Loucy (cell line): Measurements from ENCODE around the gene ZDHHC14.

ENCODE experiments used
- EZH2phosphoT487 ChIP-seq: fragments of 200-600 bp; IDR thresholded peaks from 2 replicates; pipeline ENCODE4 v1.6.1; 2018; ENCODE audit warnings: antibody characterized with exemption, mild to moderate bottlenecking, moderate library complexity, borderline replicate concordance
- TF ChIP-seq, protein P1 (sequence below): fragments of 200-600 bp; sonication (generic); conservative IDR thresholded peaks from 2 replicates; pipeline ENCODE4 v1.5.1; 2014; ENCODE audit warnings: mild to moderate bottlenecking, antibody characterized with exemption, low read length

DNA sequence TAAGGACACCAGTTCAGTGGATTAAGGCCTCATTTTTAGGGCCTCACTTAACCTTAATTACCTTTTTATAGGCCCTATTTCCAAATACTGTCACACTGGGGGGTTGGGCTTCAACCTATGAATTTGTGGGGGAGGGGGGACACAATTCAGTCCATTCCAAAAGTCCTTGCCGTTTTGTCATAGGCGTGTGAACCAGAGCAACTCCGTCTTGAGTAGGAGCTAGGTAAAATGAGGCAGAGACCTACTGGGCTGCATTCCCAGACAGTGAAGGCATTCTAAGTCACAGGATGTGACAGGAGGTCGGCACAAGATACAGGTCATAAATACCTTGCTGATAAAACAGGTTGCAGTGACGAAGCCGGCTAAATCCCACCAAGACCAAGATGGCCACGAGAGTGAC, 328.6 kb downstream of the ZDHHC14 start:
- TF ChIP-seq, protein P1, sequence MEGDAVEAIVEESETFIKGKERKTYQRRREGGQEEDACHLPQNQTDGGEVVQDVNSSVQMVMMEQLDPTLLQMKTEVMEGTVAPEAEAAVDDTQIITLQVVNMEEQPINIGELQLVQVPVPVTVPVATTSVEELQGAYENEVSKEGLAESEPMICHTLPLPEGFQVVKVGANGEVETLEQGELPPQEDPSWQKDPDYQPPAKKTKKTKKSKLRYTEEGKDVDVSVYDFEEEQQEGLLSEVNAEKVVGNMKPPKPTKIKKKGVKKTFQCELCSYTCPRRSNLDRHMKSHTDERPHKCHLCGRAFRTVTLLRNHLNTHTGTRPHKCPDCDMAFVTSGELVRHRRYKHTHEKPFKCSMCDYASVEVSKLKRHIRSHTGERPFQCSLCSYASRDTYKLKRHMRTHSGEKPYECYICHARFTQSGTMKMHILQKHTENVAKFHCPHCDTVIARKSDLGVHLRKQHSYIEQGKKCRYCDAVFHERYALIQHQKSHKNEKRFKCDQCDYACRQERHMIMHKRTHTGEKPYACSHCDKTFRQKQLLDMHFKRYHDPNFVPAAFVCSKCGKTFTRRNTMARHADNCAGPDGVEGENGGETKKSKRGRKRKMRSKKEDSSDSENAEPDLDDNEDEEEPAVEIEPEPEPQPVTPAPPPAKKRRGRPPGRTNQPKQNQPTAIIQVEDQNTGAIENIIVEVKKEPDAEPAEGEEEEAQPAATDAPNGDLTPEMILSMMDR = no peak
- no peak for TF ChIP-seq EZH2phosphoT487
